Measurements from ENCODE around the gene INSYN2B.

INSYN2B gene

GRCh38 chr5:169893571-169893970 is 86.7 kb downstream of the INSYN2B start:
- H3K4me3 ChIP-seq (replicated peaks; ENCODE audit: low read depth, low read length), result no peak overlapping the region
- DNase-seq (ENCODE audit: extremely low read depth, insufficient read length), result no peak
- no peaks in the 10 kb centered on the region for H3K27me3 ChIP-seq (replicated peaks; ENCODE audit: control insufficient read depth, insufficient read depth, low read length)
- no peak for TF ChIP-seq CTCF (IDR thresholded peaks at IDR 0.05; ENCODE audit: insufficient read depth, low read length, poor library complexity, severe bottlenecking)
- peaks cover 3% of the 10 kb centered on the region for H3K36me3 ChIP-seq (ENCODE audit: control insufficient read depth, insufficient read depth, low read length)

- Histone ChIP-seq H3K4me3 (replicated peaks; ENCODE audit: low read depth, low read length) (no peak overlapping the region), H3K27me3 (replicated peaks; ENCODE audit: control insufficient read depth, insufficient read depth, low read length) (no peaks in the 10 kb centered on the region), H3K36me3 (ENCODE audit: control insufficient read depth, insufficient read depth, low read length) (peaks cover 3% of the 10 kb centered on the region)
- TF ChIP-seq CTCF (IDR thresholded peaks at IDR 0.05; ENCODE audit: insufficient read depth, low read length, poor library complexity, severe bottlenecking), result no peak
- DNase-seq (ENCODE audit: extremely low read depth, insufficient read length), result no peak
Observed at GRCh38 chr5:169893010-169893409, 87.3 kb downstream of the INSYN2B start.

GRCh38 chr5:169889572-169889971 is 90.7 kb downstream of the INSYN2B start:
- no peaks in the 10 kb centered on the region for H3K27me3 ChIP-seq (replicated peaks; ENCODE audit: control insufficient read depth, insufficient read depth, low read length)
- no peak overlapping the region for H3K4me3 ChIP-seq (replicated peaks; ENCODE audit: low read depth, low read length)
- no peak for DNase-seq (ENCODE audit: extremely low read depth, insufficient read length)
- peaks cover 2% of the 10 kb centered on the region for H3K36me3 ChIP-seq (ENCODE audit: control insufficient read depth, insufficient read depth, low read length)
- no peak for TF ChIP-seq CTCF (IDR thresholded peaks at IDR 0.05; ENCODE audit: insufficient read depth, low read length, poor library complexity, severe bottlenecking)

- no peak for TF ChIP-seq CTCF (IDR thresholded peaks at IDR 0.05; ENCODE audit: insufficient read depth, low read length, poor library complexity, severe bottlenecking)
- Histone ChIP-seq H3K4me3 (replicated peaks; ENCODE audit: low read depth, low read length) (no peak overlapping the region), H3K27me3 (replicated peaks; ENCODE audit: control insufficient read depth, insufficient read depth, low read length) (no peaks in the 10 kb centered on the region), H3K36me3 (ENCODE audit: control insufficient read depth, insufficient read depth, low read length) (no peaks in the 10 kb centered on the region; the same call in none of the 2 replicates)
- no peak for DNase-seq (ENCODE audit: extremely low read depth, insufficient read length)
Observed at GRCh38 chr5:169886677-169887076, 93.6 kb downstream of the INSYN2B start.

- Histone ChIP-seq H3K36me3 (ENCODE audit: control insufficient read depth, insufficient read depth, low read length) (no peaks in the 10 kb centered on the region; the same call in none of the 2 replicates), H3K27me3 (replicated peaks; ENCODE audit: control insufficient read depth, insufficient read depth, low read length) (no peaks in the 10 kb centered on the region), H3K4me3 (replicated peaks; ENCODE audit: low read depth, low read length) (no peak overlapping the region)
- TF ChIP-seq CTCF (IDR thresholded peaks at IDR 0.05; ENCODE audit: insufficient read depth, low read length, poor library complexity, severe bottlenecking), result no peak
- no peak for DNase-seq (ENCODE audit: extremely low read depth, insufficient read length)
Observed at GRCh38 chr5:169886033-169886432, 94.3 kb downstream of the INSYN2B start.

GRCh38 chr5:169881702-169882303 is 98.5 kb downstream of the INSYN2B start:
- no peak for TF ChIP-seq CTCF (IDR thresholded peaks at IDR 0.05; ENCODE audit: insufficient read depth, low read length, poor library complexity, severe bottlenecking)
- Histone ChIP-seq H3K27me3 (replicated peaks; ENCODE audit: control insufficient read depth, insufficient read depth, low read length) (no peaks in the 10 kb centered on the region), H3K4me3 (replicated peaks; ENCODE audit: low read depth, low read length) (no peak overlapping the region), H3K36me3 (ENCODE audit: control insufficient read depth, insufficient read depth, low read length) (no peaks in the 10 kb centered on the region; the same call in none of the 2 replicates)
- DNase-seq (ENCODE audit: extremely low read depth, insufficient read length), result no peak
